T-helper 17 cell (primary cell): ENCODE measurements around the gene SEZ6. TPM values are rescaled to one million over a fixed set of nuclear protein-coding genes. Genes with fewer than 3 reads are reported as not detected.
"Not testable (repeated sequence)": the region's sequence is repeated elsewhere in the genome, so short reads cannot be mapped to it uniquely, and the experiment has no call there.

Source experiments
- ATAC-seq: fragments of 150-1000 bp; cut with Tn5 transposase; 2 replicates; pipeline ENCODE4 v1.10.0; 2021; ENCODE audit warnings: mild to moderate bottlenecking, moderate library complexity
- DNase-seq, 3 donors: peaks; one replicate each; pipeline versions ENCODE4 v3.0.0 to v3.0.0-alpha.2; 2020 to 2021
- H3K9me3 ChIP-seq: one replicate; pipeline ENCODE4 v1.7.0; 2013; ENCODE audit warnings: low read length, mild to moderate bottlenecking; ENCODE audit not compliant: control insufficient read depth, poor library complexity, severe bottlenecking
- H3K27ac Mint-ChIP-seq: one replicate; pipeline ENCODE4 v1.8.0; 2022; ENCODE audit warnings: mild to moderate bottlenecking, moderate library complexity, mixed read lengths
- H3K27me3 Mint-ChIP-seq: one replicate; pipeline ENCODE4 v1.8.0; 2022; ENCODE audit warnings: mixed read lengths
- H3K36me3 Mint-ChIP-seq: one replicate; pipeline ENCODE4 v1.8.0; 2022; ENCODE audit warnings: low read depth, mixed read lengths
- H3K4me1 Mint-ChIP-seq: one replicate; pipeline ENCODE4 v1.8.0; 2022; ENCODE audit warnings: mild to moderate bottlenecking, mixed read lengths
- H3K4me3 Mint-ChIP-seq: one replicate; pipeline ENCODE4 v1.8.0; 2022; ENCODE audit warnings: mild to moderate bottlenecking, moderate library complexity, mixed read lengths
- total RNA-seq, 4 donors: library from RNA in 2 of 4; stranded (reverse) in 2 of 4; gene quantifications; one replicate each; pipeline ENCODE4 v1.2.3 and lab custom pipeline; 2022 to 2026

The SEZ6 gene
- total RNA-seq, 2 donors from 2014 or later = 0.35 to 0.47 TPM

DNA sequence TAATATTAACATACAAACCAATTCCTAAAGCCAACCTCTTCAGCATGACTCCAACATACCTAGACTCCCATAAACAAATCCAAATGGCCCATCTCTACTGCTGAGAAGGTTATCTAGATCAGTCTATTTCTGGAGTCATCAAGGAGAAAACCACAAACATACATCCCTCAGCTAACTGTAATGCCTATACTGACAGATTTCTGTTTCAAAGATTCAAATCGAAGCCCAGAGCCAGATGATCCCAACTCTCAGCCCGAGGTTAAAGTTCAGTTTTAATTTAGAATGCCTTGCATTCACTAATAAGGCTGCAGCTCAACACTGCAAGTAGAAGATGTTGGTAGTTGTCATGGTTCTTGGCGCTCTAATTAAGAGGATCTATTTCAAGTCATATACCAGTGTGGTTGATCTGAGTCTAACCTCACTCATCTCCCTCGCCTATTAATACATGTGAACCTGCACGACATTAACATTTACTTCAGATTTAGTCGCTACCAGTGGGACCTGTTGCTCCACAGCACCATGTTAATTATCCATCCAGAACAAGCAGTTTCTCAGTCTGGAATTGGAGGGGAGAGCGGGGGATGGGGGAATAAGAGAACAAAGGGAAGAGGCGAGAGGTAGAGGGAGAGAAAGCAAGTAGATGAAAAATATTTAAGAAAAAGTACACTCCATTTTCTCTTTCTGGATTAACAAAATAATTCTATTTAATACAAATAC lies 69.9 kb downstream of the SEZ6 start:
- DNase-seq = no peak
- Mint-ChIP-seq H3K27ac (peak overlapping the region; percentile 85), H3K36me3 (no peaks in the 10 kb centered on the region), H3K4me3 (no peak overlapping the region), H3K27me3 (no peaks in the 10 kb centered on the region), H3K4me1 (peaks cover 39% of the 10 kb centered on the region)
- ATAC-seq = no peak
- H3K9me3 ChIP-seq = no peaks in the 10 kb centered on the region

DNA sequence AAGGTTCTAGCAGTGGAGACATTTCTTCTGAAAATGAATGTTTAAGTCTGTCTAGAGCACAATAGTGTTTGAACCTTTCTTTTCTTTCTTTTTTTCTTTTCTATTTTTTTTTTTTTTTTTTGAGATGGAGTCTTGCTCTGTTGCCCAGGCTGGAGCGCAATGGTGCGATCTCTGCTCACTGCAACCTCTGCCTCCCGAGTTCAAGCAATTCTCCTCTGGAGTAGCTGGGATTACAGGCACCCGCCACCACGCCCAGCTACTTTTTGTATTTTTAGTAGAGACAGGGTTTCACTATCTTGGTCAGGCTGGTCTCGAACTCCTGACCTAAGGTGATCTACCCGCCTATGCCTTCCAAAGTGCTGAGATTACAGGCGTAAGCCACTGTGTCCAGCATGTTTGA lies 71.3 kb downstream of the SEZ6 start:
- DNase-seq, H3K9me3 ChIP-seq, H3K27me3 Mint-ChIP-seq, H3K4me3 Mint-ChIP-seq, H3K36me3 Mint-ChIP-seq, ATAC-seq: not testable (repeated sequence)
- Mint-ChIP-seq H3K4me1 (peaks cover 36% of the 10 kb centered on the region), H3K27ac (peak overlapping the region; percentile 85)

DNA sequence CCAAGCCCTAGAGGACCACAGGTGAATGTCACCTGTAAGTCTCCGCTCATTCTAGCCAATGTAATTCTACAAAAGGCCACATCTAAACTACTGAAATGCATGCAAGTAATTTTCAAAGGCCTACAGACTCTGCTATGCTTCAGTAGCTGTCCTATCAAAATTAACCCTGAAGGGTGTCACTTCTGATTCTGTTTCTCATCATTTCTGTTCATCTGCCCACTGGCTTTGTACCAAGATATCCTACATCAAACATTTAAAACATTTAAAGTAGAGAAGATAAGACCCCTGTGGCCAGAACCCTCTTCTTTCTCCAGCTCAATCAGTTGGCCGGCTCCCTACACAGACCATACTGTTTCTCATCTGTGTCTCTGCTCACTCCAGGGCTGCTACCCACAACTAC lies 76.0 kb downstream of the SEZ6 start:
- ATAC-seq (no peak), DNase-seq (no peak)
- Mint-ChIP-seq H3K4me3 (no peak overlapping the region), H3K4me1 (peaks cover 37% of the 10 kb centered on the region), H3K36me3 (peaks cover 2% of the 10 kb centered on the region), H3K27ac (peak overlapping the region; percentile 92), H3K27me3 (no peaks in the 10 kb centered on the region)
- H3K9me3 ChIP-seq = no peaks in the 10 kb centered on the region

DNA sequence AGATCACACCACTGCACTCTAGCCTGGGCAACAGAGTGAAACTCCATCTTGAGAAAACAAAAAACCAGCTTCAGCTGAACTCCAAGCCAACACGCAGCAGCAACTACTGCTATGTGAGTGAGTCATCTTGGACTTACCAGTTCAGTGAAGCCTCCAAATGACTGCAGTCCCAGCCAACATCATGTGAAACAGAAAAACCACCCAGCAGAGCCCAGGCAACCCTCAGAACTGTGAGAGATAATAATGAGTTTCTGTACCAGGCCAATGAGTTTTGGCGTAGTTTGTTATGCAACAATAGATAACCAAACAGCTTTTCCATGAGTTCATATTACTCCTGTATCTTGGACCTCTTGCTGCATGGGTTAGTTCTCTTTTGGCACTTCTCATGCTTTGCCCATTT lies 77.8 kb downstream of the SEZ6 start:
- ATAC-seq (no peak), DNase-seq (no peak)
- H3K27me3 Mint-ChIP-seq = no peaks in the 10 kb centered on the region
- H3K9me3 ChIP-seq = no peaks in the 10 kb centered on the region
- no peak overlapping the region for H3K4me3 Mint-ChIP-seq
- H3K36me3 Mint-ChIP-seq = peaks cover 6% of the 10 kb centered on the region
- peak overlapping the region; percentile 97 for H3K27ac Mint-ChIP-seq
- peaks cover 37% of the 10 kb centered on the region for H3K4me1 Mint-ChIP-seq

DNA sequence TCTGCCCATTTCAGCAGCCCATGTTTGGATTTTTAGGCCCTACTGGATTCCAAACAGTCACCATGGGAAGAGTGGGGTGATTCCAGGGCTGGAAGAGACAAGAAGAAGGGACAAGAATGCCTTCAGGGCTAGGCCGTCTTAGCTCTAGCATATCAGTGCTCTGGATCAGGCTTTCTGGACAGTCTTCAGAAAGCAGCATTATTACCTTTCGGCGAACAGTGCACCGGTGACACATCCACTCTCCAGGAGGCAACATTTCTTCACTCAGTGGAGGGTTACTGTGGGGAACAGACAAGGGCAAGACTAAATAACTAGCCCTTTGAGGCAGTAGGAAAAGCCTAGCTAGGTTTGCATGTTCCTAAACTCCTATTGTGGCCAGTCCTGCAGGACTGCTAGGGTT lies 79.0 kb downstream of the SEZ6 start:
- ATAC-seq = no peak
- H3K27me3 Mint-ChIP-seq = no peaks in the 10 kb centered on the region
- peaks cover 6% of the 10 kb centered on the region for H3K36me3 Mint-ChIP-seq
- DNase-seq = no peak
- H3K4me3 Mint-ChIP-seq = no peak overlapping the region
- peak overlapping the region; percentile 97 for H3K27ac Mint-ChIP-seq
- peaks cover 39% of the 10 kb centered on the region for H3K4me1 Mint-ChIP-seq
- H3K9me3 ChIP-seq = no peaks in the 10 kb centered on the region

DNA sequence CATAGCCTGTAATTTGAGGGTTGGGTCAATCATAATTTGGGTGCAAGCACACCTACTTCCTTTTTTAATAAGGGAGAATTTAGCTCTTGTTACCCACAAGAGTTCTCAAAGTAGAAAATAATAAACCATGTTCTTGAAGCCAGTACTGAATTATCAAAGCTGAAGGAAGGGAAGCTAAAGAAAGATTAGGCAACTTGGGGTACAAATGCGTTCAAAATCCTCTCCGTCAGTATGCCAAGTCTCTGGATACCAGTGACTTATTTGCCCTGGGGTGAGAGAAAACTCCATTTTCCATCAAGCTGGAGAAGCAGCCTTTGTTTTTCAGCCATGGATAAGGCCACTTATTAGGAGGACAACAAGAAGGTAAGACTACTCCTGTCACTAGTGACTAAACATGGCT lies 79.5 kb downstream of the SEZ6 start:
- H3K36me3 Mint-ChIP-seq = peaks cover 8% of the 10 kb centered on the region
- peaks cover 39% of the 10 kb centered on the region for H3K4me1 Mint-ChIP-seq
- no peaks in the 10 kb centered on the region for H3K9me3 ChIP-seq
- ATAC-seq = peak; percentile 3
- H3K27ac Mint-ChIP-seq = peak overlapping the region; percentile 97
- no peaks in the 10 kb centered on the region for H3K27me3 Mint-ChIP-seq
- DNase-seq = no peak
- H3K4me3 Mint-ChIP-seq = peak overlapping the region; percentile 74

DNA sequence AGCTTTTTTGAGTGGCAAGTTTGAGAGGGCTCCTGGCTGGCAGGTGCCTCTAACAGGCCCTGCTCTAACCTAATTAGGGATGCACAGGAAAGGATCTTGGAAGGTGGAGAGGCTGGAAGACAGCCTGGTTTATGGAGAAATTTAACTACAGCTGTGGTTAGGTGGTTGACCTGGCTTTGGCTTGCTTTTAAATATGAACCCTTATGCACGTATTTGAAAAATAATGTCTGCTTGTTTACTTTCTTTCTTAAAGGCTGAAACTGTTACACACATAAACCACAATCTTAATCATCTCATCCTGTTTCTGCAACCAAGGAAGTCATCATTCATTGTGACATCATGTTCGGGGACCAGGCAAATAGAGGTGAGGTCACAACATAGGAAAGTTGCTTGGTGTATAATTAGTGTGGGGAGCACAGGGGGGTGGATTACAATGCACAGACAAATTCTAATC lies 79.9 kb downstream of the SEZ6 start:
- H3K36me3 Mint-ChIP-seq = peaks cover 8% of the 10 kb centered on the region
- peak in 1 of 3 donors; percentile 41 for DNase-seq
- H3K27me3 Mint-ChIP-seq = no peaks in the 10 kb centered on the region
- ATAC-seq = peak; percentile 93
- H3K4me3 Mint-ChIP-seq = peak overlapping the region; percentile 74
- H3K9me3 ChIP-seq = no peaks in the 10 kb centered on the region
- peak overlapping the region; percentile 97 for H3K27ac Mint-ChIP-seq
- H3K4me1 Mint-ChIP-seq = peaks cover 39% of the 10 kb centered on the region

DNA sequence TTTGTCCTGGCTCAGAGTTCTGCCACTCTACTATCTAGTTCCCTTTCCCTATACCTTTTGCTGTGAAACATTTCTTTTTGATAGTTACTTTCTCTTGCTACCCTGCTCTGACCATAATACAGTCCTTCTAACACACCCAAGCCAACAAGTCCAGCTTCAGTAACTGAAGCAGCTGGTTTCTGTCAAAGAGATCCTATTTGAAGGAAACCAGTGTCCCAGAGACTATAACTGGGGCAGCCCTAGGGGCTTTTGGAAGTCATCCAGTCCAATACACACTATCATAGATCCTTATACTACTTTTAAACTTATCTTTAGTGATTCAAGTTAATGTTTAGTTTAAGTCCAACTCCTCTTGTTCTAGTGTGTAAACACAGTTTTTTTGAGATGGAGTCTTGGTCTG lies 85.6 kb downstream of the SEZ6 start:
- H3K36me3 Mint-ChIP-seq = peaks cover 14% of the 10 kb centered on the region
- peaks cover 15% of the 10 kb centered on the region for H3K4me1 Mint-ChIP-seq
- DNase-seq (no peak), ATAC-seq (no peak)
- H3K27me3 Mint-ChIP-seq = no peaks in the 10 kb centered on the region
- peak overlapping the region; percentile 63 for H3K27ac Mint-ChIP-seq
- H3K4me3 Mint-ChIP-seq = no peak overlapping the region
- H3K9me3 ChIP-seq = no peaks in the 10 kb centered on the region

DNA sequence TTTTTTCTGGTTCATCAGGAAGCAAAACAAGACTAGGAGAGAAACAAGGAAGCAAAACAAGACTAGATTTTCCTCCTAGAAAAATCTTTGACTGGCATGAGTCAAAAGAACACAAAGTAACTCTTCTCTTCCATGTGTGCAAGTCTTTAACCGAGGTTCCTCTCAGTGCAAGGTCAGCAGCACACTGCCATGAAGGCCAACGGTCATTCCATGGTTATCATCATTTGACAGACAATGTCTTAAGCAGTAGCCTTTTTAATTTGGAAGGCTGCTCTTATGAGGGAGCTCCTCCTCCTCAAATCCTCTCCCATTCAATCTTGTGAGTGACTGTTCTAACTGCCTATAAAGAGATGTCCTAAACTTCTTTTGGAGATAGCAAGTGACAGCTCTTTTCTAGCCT lies 87.5 kb downstream of the SEZ6 start:
- ATAC-seq (no peak), DNase-seq (no peak)
- Mint-ChIP-seq H3K36me3 (peaks cover 16% of the 10 kb centered on the region), H3K27me3 (no peaks in the 10 kb centered on the region), H3K4me3 (no peak overlapping the region), H3K4me1 (peaks cover 11% of the 10 kb centered on the region), H3K27ac (peak overlapping the region; percentile 57)
- no peaks in the 10 kb centered on the region for H3K9me3 ChIP-seq

DNA sequence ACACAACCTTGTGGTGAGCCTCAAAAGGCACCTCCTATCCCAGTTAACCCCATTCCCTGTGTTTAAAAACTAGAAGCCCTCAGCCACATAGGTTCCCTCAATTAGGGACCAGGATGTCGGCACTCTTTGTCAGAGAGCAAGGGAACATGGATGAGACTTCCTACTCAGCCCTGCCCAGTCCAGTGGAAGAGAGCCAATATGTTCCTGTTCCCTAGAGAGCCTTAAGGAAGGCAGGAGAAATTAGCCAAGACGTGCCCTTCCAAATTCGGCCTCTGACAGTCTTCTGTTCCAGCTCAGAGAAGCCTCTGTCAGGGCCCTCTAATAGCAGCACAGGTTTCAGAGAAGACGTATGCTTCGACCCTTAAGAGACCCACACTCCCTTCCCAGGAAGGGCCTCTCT lies 88.4 kb downstream of the SEZ6 start:
- ATAC-seq = no peak
- no peak for DNase-seq
- peaks cover 9% of the 10 kb centered on the region for H3K4me1 Mint-ChIP-seq

DNA sequence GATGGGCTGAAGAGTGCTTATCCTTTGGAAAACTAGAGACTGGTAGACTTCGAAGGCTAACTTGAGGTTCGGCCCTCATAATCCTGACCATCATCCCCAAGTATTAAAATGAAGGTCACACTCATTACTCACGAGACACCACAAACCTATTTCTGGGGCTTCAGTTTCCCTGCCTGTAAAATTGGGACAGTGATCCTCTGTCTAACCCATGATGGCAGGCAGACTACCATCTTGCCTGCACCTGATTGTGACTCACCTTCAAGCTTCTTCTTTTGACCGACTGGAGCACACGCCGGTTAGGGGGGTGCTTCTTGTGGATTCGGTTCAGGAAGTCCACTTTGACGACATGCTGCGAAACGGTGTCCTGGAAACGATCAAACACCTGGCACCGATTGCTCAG lies 88.8 kb downstream of the SEZ6 start:
- no peaks in the 10 kb centered on the region for H3K9me3 ChIP-seq
- H3K36me3 Mint-ChIP-seq = peaks cover 16% of the 10 kb centered on the region
- peak overlapping the region; percentile 67 for H3K27ac Mint-ChIP-seq
- DNase-seq = no peak
- ATAC-seq = no peak
- peaks cover 9% of the 10 kb centered on the region for H3K4me1 Mint-ChIP-seq
- no peak overlapping the region for H3K4me3 Mint-ChIP-seq
- no peaks in the 10 kb centered on the region for H3K27me3 Mint-ChIP-seq

More for the DNA sequence above, 88.4 kb downstream of the SEZ6 start:
- Mint-ChIP-seq H3K4me3 (no peak overlapping the region), H3K27ac (peak overlapping the region; percentile 67), H3K27me3 (no peaks in the 10 kb centered on the region), H3K36me3 (peaks cover 16% of the 10 kb centered on the region)
- H3K9me3 ChIP-seq = no peaks in the 10 kb centered on the region

DNA sequence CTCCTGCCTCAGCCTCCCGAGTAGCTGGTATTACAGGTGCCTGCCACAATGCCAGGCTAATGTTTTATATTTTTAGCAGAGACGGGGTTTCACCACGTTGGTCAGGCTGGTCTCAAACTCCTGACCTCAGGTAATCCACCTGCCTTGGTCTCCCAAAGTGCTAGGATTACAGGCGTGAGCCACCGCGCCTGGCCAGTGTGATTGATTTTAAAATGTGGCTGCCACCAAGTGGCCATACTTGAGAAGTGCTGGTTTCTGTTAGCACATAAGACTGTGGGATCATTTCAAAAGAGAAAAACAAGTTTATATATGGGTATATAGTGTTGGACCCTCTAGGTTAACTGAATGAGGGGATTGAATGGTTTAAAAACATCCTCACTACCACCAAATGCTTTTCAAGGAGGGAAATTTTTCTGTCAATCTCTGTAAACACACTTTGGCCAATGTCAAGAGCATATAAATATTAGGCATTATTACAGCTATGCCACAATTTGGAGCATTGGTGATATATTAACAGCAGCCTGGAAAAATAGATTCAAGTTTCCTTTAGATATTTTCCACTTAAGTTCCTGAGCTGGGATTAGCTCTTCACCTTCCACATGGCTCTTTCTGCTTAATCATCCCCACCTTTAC lies 89.4 kb downstream of the SEZ6 start:
- Mint-ChIP-seq H3K4me1 (peaks cover 9% of the 10 kb centered on the region), H3K27ac (peak overlapping the region; percentile 67), H3K27me3 (no peaks in the 10 kb centered on the region), H3K36me3 (peaks cover 14% of the 10 kb centered on the region), H3K4me3 (no peak overlapping the region)
- H3K9me3 ChIP-seq = no peaks in the 10 kb centered on the region
- DNase-seq (no peak), ATAC-seq (peak; percentile 85)

DNA sequence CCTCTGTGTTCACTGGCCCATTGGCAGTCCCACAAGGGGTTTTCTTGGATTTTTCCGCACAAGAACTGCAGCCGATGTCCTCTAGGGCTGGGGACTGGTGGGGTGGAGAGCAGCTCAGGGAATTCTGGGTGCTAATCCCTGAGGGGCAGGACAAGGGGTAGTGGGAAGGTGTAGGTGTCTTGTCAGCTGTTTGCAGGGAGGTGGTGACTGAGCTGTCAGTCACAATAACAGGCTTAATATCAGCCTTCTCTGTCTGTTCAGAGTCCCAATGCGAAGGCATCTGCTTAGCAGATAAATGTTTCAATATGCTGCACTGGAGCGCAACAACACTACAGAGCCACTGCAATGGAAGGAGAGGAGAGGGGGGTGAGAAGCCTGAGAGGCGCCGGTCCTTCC lies 92.9 kb downstream of the SEZ6 start:
- DNase-seq (no peak), ATAC-seq (no peak)
- H3K27me3 Mint-ChIP-seq = no peaks in the 10 kb centered on the region
- peak overlapping the region; percentile 34 for H3K27ac Mint-ChIP-seq
- peak overlapping the region; percentile 56 for H3K4me3 Mint-ChIP-seq
- peaks cover 10% of the 10 kb centered on the region for H3K36me3 Mint-ChIP-seq
- peaks cover 7% of the 10 kb centered on the region for H3K4me1 Mint-ChIP-seq
- H3K9me3 ChIP-seq = no peaks in the 10 kb centered on the region
